SJCRH30 (cell line): ENCODE data around the gene C3orf70. TPM values are rescaled to one million over a fixed set of nuclear protein-coding genes. Genes with fewer than 3 reads are reported as not detected.

ENCODE experiments used
- DNase-seq, 2 experiments: peaks; one replicate each; pipeline ENCODE4 v3.0.0-alpha.2; 2015 to 2020
- H3K27ac ChIP-seq: fragments of 250-450 bp; sonication (Bioruptor Pico); 2 replicates; pipeline ENCODE4 v1.5.1; 2020; ENCODE audit warnings: mild to moderate bottlenecking, moderate library complexity
- H3K27me3 ChIP-seq: fragments of 250-450 bp; sonication (Bioruptor Pico); 2 replicates; pipeline ENCODE4 v1.5.1; 2020; ENCODE audit warnings: mild to moderate bottlenecking, moderate library complexity
- H3K36me3 ChIP-seq: fragments of 250-450 bp; sonication (Bioruptor Pico); 2 replicates; pipeline ENCODE4 v1.5.1; 2020; ENCODE audit warnings: mild to moderate bottlenecking, moderate library complexity
- H3K4me1 ChIP-seq: fragments of 250-450 bp; sonication (Bioruptor Pico); 2 replicates; pipeline ENCODE4 v1.5.1; 2020; ENCODE audit warnings: mild to moderate bottlenecking, moderate library complexity
- H3K4me3 ChIP-seq: fragments of 250-450 bp; sonication (Bioruptor Pico); 2 replicates; pipeline ENCODE4 v1.5.1; 2020; ENCODE audit warnings: mild to moderate bottlenecking, moderate library complexity
- H3K9me3 ChIP-seq: fragments of 250-450 bp; sonication (Bioruptor Pico); replicated peaks from 2 replicates; pipeline ENCODE4 v1.5.1; 2020; ENCODE audit warnings: mild to moderate bottlenecking, moderate library complexity
- total RNA-seq: library from RNA; depleted of rRNA; stranded (reverse); fragments of >200 nt; shearing (Covaris generic); gene quantifications from 2 replicates; pipeline ENCODE4 v1.2.3, GENCODE V29; 2014

The C3orf70 gene
- total RNA-seq, 1 experiment from 2014 or later, result 11.7 TPM

DNA sequence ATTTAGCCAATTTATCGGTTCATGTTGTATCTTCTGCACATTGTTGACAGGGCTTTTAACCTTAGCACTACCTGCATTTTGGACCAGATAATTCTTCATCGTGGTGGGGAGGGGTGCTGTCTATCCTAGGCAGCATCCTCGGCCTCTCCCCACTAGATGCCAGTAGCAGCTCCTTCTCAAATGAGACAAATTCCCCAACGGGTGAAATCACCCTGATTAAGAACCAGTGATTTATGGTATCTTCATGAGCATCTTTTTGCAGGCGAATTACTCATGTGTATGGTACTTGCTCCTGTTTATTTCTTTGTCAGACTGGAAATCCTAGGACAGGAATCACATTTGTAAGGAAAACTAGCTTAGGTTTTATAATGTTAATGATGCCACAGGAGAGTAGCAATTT lies 68.0 kb downstream of the C3orf70 start:
- no peak overlapping the region for H3K4me3 ChIP-seq
- H3K9me3 ChIP-seq, result no peaks in the 10 kb centered on the region
- no peaks in the 10 kb centered on the region for H3K27me3 ChIP-seq
- no peak overlapping the region for H3K27ac ChIP-seq
- DNase-seq, result no peak
- peaks cover under 1% of the 10 kb centered on the region; the same call in 1 of the 2 replicates for H3K36me3 ChIP-seq
- peaks cover 9% of the 10 kb centered on the region for H3K4me1 ChIP-seq

DNA sequence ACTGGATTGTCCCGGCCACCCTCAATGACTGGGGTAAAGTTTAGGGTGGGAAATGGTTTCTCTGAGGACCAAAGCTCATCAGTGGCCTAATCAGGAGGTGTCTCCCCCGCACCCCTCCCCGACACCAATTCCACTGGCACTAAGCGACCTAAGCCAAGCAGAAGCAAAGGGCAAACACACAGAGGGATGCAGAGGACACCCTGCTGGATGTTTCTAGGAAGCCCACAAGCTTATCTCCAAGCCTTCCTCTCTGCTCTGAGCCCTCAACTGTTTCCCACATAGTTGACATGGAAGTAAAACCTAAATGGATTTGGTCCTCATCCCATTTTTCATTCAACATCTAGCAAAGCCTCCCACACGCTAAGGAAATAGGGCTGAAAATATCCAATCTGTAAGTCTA lies 68.5 kb downstream of the C3orf70 start:
- Histone ChIP-seq H3K9me3 (no peaks in the 10 kb centered on the region), H3K36me3 (peaks cover 5% of the 10 kb centered on the region; the same call in 1 of the 2 replicates), H3K27ac (no peak overlapping the region), H3K4me3 (no peak overlapping the region), H3K4me1 (peaks cover 9% of the 10 kb centered on the region), H3K27me3 (no peaks in the 10 kb centered on the region)
- no peak for DNase-seq

DNA sequence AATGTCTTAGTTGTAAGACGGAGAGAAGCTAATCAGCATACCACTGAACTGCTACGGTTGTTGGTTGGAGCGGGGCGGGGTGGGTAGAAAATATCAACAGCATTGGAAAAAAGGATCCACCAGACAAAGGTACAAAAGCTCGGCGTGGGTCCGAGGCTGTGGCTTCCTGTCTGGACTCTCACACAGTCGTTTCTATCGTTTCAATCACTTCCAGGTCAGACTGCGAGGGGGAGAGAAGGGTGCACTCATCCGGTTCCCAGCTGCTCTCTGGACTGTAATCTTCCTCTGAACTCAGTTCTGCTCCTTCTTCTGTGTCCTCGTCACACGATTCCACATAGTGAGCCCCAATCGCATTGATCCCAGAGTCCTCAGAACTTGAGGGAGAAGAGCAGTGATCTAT lies 70.0 kb downstream of the C3orf70 start:
- no peaks in the 10 kb centered on the region for H3K27me3 ChIP-seq
- peaks cover 5% of the 10 kb centered on the region; the same call in 1 of the 2 replicates for H3K36me3 ChIP-seq
- peak overlapping the region; percentile 58; the same call in 1 of the 2 replicates for H3K27ac ChIP-seq
- H3K4me3 ChIP-seq, result no peak overlapping the region
- H3K4me1 ChIP-seq, result peaks cover 9% of the 10 kb centered on the region
- H3K9me3 ChIP-seq, result no peaks in the 10 kb centered on the region
- DNase-seq, result no peak

DNA sequence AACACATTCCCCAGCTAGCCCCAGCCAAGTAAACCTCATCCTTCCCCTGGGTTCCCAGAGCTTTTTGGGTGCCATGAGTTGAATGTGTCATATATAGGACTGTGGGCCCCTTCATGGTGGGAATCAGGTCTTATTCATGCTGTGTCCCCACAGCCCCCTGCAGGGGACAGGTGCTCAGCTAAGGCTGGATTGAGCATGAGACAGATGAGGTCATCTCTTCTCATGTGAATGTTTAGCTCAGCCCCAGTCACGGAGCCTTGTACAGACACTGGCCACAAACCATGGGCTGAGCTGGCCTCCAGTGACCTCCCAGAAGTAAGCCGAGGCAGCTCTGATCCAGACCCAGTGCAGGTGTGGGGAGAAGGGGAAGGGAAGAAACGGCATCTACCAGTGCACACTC lies 70.7 kb downstream of the C3orf70 start:
- no peak overlapping the region for H3K4me3 ChIP-seq
- peaks cover 9% of the 10 kb centered on the region for H3K4me1 ChIP-seq
- H3K27ac ChIP-seq, result peak overlapping the region; percentile 58
- H3K27me3 ChIP-seq, result no peaks in the 10 kb centered on the region
- peak; percentile 60 to 70 for DNase-seq
- peaks cover 5% of the 10 kb centered on the region; the same call in 1 of the 2 replicates for H3K36me3 ChIP-seq
- no peaks in the 10 kb centered on the region for H3K9me3 ChIP-seq

DNA sequence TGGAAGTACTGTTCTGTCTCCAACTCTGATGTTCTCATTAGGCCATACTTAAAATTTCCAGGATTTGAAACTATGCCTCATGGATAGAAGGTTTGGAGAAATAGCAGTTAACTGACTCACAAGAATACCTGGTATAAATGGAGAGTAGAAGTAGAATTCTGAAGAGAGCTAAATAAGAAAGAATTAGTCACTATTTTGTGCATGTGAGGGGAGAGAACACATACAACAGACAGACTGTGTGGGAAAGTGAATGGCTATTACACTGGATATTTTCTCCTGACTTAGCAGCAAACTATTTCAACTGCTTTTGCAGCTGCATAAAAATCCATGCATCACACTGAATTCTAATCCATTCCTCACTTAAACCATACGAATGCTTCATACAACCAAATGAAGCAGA lies 71.3 kb downstream of the C3orf70 start:
- Histone ChIP-seq H3K36me3 (peaks cover 5% of the 10 kb centered on the region; the same call in 1 of the 2 replicates), H3K27me3 (no peaks in the 10 kb centered on the region), H3K4me1 (peaks cover 9% of the 10 kb centered on the region), H3K27ac (peak overlapping the region; percentile 58), H3K9me3 (no peaks in the 10 kb centered on the region), H3K4me3 (no peak overlapping the region)
- DNase-seq, result no peak

DNA sequence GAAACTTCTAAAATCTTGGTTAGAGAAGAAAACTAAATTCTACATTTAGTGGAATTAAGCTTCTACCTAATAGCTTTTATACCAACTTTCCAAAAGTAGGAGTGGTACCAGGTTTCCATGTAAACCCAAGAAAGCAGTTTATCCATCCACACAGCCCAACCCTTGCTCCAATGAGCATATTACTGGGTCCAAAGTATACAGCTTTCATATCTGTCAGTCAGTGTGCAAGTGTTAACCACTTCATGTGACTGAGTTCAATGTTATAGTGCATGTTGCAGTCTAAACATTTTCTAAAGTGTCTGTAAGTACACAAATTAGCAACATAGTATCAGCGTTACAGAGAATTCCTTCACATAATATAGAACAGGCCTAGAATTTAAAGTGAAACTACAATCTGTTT lies 73.2 kb downstream of the C3orf70 start:
- Histone ChIP-seq H3K4me1 (peaks cover 9% of the 10 kb centered on the region), H3K9me3 (no peaks in the 10 kb centered on the region), H3K27ac (no peak overlapping the region), H3K4me3 (no peak overlapping the region), H3K36me3 (peaks cover 5% of the 10 kb centered on the region; the same call in 1 of the 2 replicates), H3K27me3 (no peaks in the 10 kb centered on the region)
- no peak for DNase-seq

DNA sequence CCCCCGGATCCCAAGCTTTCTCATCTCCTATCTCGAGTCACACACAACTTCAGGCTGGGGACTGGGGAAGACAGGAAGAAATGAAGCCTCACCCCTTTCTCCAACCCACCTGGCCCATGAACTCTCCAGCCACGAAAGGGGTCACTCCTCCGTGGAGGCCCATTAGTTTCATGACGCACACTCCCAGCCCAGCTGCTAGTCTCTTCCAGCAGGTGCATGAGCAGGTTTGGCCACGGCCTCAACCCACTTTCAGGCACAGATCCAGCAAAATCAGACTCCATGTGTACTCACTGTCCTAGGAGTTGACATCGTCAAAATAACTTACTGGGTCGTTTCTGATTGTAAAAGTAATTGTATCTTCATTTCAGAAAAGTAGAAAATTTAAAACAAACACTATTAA lies 76.6 kb downstream of the C3orf70 start:
- no peaks in the 10 kb centered on the region for H3K4me1 ChIP-seq
- DNase-seq, result no peak

DNA sequence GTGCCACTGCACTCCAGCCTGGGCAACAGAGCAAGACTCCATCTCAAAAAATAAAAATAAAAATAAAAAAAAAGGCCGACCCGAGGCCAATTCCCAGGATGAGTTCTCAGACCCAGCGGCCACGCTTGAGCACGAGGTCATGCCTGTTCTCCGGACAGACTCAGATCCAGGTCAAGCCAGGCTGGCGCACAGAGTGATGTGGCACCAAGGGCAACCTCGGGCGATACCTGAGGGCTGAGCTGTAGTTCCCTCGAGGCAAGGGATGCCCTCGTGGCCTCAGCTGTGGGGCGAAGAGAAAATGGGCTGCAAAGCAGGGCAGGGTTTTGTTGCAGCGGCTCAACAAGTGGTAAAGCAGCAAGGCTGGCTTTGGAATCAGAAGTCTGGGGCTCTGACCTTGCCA lies 77.3 kb downstream of the C3orf70 start:
- no peak for DNase-seq
- no peaks in the 10 kb centered on the region for H3K4me1 ChIP-seq
- no peak overlapping the region for H3K27ac ChIP-seq
- H3K9me3 ChIP-seq, result no peaks in the 10 kb centered on the region
- peaks cover 5% of the 10 kb centered on the region; the same call in 1 of the 2 replicates for H3K36me3 ChIP-seq
- H3K4me3 ChIP-seq, result no peak overlapping the region
- no peaks in the 10 kb centered on the region for H3K27me3 ChIP-seq

More for the DNA sequence above, 76.6 kb downstream of the C3orf70 start:
- no peaks in the 10 kb centered on the region for H3K27me3 ChIP-seq
- H3K9me3 ChIP-seq, result no peaks in the 10 kb centered on the region
- no peak overlapping the region for H3K4me3 ChIP-seq
- peaks cover 5% of the 10 kb centered on the region; the same call in 1 of the 2 replicates for H3K36me3 ChIP-seq
- no peak overlapping the region for H3K27ac ChIP-seq

DNA sequence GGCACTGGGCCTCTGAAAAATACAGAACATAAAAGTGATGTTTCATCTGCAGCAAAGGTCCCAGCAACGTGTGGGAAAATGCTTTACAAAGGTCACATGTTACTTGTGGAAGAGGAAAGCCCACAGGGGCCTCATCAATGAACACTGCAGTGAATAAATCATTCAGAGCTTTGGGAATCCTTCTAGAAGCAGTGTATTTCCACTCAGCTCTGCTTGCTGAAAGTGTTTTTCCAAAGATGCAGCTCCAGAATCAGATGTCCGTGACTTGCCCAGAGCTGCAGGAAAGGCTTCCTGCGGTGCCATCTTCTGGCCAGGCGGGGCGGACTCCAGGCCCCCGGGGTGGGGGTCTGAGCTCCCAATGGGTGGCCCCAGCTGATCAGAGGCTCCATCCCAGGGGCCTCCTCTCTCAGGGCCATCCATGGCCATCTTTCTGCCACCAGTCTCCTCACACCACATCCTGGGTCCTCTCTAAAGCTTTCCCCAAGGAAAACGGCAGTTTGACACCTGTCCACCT lies 81.5 kb downstream of the C3orf70 start:
- H3K27me3 ChIP-seq, result no peaks in the 10 kb centered on the region
- H3K4me3 ChIP-seq, result no peak overlapping the region
- DNase-seq, result no peak
- no peaks in the 10 kb centered on the region for H3K4me1 ChIP-seq
- no peak overlapping the region for H3K27ac ChIP-seq
- no peaks in the 10 kb centered on the region for H3K36me3 ChIP-seq
- no peaks in the 10 kb centered on the region for H3K9me3 ChIP-seq

DNA sequence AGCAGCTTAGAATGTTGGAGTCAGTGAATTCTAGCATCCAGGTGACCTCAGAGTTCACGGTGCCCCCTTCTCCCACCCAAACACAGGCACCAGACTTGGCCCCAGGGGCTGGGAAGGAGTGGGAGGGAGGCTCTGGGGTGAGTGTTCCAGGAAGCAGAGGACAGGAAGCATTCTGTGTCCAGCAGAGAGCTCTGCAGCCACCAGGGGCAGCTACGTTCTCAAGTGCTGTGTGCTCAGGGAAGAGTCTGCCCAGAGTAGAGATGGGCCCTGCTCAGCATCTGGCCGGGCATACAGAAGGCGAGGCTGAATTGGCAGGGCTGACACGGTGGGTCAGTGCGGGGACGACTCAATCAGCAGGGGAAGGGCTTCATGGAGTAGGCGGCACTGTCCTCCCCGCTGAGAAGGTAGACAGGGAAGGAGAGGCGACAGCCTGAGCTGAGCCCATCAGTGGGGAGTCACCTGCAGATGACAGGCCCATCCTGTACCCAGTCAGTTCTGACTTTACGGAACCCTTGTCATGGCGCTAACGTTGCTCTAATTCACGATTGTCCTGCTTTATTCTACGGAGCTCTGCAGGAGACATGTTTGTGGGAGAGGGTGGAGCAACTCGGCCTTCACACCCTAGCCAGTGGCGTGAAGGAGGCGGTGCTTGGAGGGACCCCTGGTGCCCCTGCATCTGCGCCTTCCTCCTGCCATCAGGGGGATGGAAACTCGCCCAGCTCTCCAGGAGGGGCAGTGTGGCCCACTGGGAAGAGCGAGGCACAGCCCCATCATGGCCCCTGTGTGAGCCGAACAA lies 82.2 kb downstream of the C3orf70 start:
- DNase-seq, result peak; percentile 64 to 73

DNA sequence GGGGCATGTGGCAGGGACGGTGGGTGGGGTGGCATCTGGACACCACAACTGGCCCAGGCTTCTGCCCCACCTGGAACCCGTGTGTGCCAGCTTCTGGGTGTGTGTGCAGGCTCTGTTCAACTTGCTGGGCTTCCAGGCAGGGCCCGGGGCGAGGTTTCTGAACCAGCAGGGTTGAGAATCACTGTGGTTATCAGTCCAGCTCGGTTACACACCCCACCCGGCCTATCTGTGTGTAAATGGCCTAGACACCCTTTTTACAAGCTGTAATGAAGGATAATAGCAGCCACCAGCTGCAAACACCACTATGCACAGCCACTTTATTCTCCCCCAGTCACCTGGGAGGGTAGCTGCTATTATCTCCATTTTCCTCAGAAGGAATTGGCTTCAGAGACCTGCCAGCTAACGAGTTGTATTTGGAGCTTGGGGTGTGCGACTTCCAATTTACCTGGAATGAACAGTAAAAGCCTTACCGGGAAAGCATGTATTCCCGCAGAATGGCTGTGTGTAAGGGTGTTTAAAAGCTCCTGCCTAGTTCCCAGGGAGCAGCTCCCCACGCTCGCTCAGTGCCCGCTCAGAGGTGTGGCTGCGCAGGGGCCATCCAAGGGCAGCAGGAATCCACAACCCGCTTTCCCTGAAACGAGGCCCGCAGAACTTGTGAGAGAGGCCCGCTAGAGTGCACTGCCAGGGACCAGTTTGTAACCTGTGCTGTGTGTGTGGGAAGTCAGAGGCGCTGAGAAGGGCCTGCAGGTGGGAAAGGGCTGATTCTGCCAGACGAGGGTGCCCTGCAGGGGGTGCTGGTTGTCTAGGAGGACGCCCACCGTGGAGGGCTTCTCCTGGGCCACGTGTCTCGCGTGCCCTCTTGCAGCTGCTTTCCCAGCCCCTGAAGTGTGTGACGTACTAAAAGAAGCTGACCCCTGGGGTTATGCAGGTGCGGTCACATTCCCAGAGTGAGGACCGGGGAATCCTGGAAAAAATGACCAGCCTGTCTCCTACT lies 83.5 kb downstream of the C3orf70 start:
- no peaks in the 10 kb centered on the region for H3K27me3 ChIP-seq
- DNase-seq, result peak; percentile 66 to 70

More for the DNA sequence above, 82.2 kb downstream of the C3orf70 start:
- Histone ChIP-seq H3K27me3 (no peaks in the 10 kb centered on the region), H3K4me1 (no peaks in the 10 kb centered on the region), H3K4me3 (no peak overlapping the region), H3K36me3 (no peaks in the 10 kb centered on the region), H3K27ac (no peak overlapping the region), H3K9me3 (no peaks in the 10 kb centered on the region)

DNA sequence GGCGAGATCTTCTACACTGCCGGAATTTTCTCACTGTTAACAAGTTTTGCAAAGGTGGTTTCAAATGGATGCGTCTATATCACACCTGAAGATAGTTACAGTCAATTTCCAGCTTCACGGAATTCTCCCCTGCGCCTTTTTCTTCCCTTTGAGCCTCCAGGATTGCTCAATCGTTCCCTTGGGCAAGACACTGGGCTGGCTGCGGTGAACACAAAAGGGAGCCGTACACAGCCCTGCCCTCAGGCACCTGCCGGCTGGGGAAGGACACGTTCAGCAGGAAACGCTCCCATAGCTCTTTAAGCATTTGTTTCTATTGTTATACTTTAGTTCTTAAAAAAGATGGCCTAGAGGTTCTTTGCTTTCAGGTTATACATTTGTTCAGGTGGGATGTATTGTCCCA lies 85.7 kb downstream of the C3orf70 start:
- H3K27ac ChIP-seq, result no peak overlapping the region
- no peaks in the 10 kb centered on the region for H3K27me3 ChIP-seq
- no peak overlapping the region for H3K4me3 ChIP-seq
- no peaks in the 10 kb centered on the region for H3K4me1 ChIP-seq
- DNase-seq, result no peak
- no peaks in the 10 kb centered on the region for H3K36me3 ChIP-seq
- H3K9me3 ChIP-seq, result no peaks in the 10 kb centered on the region

More for the DNA sequence above, 83.5 kb downstream of the C3orf70 start:
- Histone ChIP-seq H3K4me1 (no peaks in the 10 kb centered on the region), H3K4me3 (0 out of 2 replicates have a peak overlapping the region, but pooled peaks have one; percentile 8), H3K36me3 (no peaks in the 10 kb centered on the region), H3K9me3 (no peaks in the 10 kb centered on the region), H3K27ac (no peak overlapping the region)

DNA sequence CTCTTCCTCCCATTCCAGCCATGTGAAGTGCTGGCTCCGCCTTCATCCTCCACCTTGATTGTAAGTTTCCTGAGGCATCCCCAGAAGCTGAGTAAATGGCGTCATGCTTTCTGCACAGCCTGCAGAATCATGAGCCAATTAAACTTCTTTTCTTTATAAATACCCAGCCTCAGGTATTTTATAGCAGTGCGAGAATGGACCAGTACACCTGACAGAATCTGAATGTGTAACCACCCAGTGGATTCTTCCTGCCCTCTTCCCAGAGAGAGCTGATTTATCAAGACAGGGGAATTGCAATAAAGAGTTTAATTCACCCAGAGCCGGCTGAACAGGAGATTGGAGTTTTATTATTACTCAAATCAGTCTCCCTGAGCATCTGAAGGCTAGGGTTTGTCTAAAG lies 86.6 kb downstream of the C3orf70 start:
- DNase-seq, result no peak
- H3K4me3 ChIP-seq, result no peak overlapping the region
- H3K36me3 ChIP-seq, result no peaks in the 10 kb centered on the region
- H3K9me3 ChIP-seq, result no peaks in the 10 kb centered on the region
- no peaks in the 10 kb centered on the region for H3K4me1 ChIP-seq
- H3K27ac ChIP-seq, result no peak overlapping the region
- H3K27me3 ChIP-seq, result no peaks in the 10 kb centered on the region

DNA sequence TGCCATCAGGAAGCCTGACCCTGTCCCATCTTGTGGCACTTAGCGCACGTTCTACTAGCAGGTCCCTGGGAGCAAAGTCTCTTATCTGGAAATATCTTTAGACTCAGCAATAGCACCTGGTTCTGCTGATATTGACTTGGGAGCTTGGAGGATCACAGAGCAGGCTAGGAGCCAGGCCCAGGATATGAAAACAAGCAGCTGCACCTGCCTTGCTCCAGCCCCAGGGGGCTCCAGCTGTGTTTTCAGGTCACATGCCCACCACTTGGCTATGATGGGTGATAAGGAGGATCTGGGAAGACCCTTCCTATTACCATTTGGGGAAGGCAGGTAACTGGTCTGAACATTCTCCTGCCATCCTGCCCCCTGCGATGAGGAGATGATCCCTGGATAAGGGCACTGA lies 87.8 kb downstream of the C3orf70 start:
- H3K9me3 ChIP-seq, result no peaks in the 10 kb centered on the region
- H3K4me3 ChIP-seq, result no peak overlapping the region
- H3K36me3 ChIP-seq, result no peaks in the 10 kb centered on the region
- H3K27me3 ChIP-seq, result no peaks in the 10 kb centered on the region
- no peaks in the 10 kb centered on the region for H3K4me1 ChIP-seq
- H3K27ac ChIP-seq, result no peak overlapping the region
- DNase-seq, result peak in 1 of 2 experiments; percentile 42
